Neural progenitor cell (in vitro differentiated cells): ENCODE data around the gene LHCGR. TPM values are rescaled to one million over a fixed set of nuclear protein-coding genes. Genes with fewer than 3 reads are reported as not detected.

Experiments used
- DNase-seq: peaks from one replicate; pipeline ENCODE4 v3.0.0-alpha.2; 2016; ENCODE audit warnings: low spot score
- H2AFZ ChIP-seq: fragments of 200-600 bp; sonication (generic); replicated peaks from 2 replicates; pipeline ENCODE4 v1.6.1; 2016; ENCODE audit warnings: antibody characterized with exemption
- H3F3A ChIP-seq: fragments of 200-600 bp; sonication (generic); 2 replicates; pipeline ENCODE4 v1.6.1; 2016; ENCODE audit warnings: antibody characterized with exemption, low read depth
- H3K27ac ChIP-seq: fragments of 200-600 bp; sonication (generic); 2 replicates; pipeline ENCODE4 v1.5.1; 2016; ENCODE audit warnings: mild to moderate bottlenecking
- H3K27me3 ChIP-seq: fragments of 200-600 bp; sonication (generic); 2 replicates; pipeline ENCODE4 v1.6.1; 2016; ENCODE audit warnings: mild to moderate bottlenecking, moderate library complexity
- H3K36me3 ChIP-seq: fragments of 200-600 bp; sonication (generic); 2 replicates; pipeline ENCODE4 v1.5.1; 2016
- H3K4me1 ChIP-seq: fragments of 200-600 bp; sonication (generic); 2 replicates; pipeline ENCODE4 v1.6.1; 2016; ENCODE audit warnings: mixed run types
- H3K4me2 ChIP-seq: fragments of 200-600 bp; sonication (generic); 2 replicates; pipeline ENCODE4 v1.6.1; 2016
- H3K4me3 ChIP-seq: fragments of 200-600 bp; sonication (generic); 2 replicates; pipeline ENCODE4 v1.5.1; 2016
- H3K79me2 ChIP-seq: fragments of 200-600 bp; sonication (generic); 2 replicates; pipeline ENCODE4 v1.6.1; 2016; ENCODE audit warnings: low read depth
- H3K9ac ChIP-seq: fragments of 200-600 bp; sonication (generic); 2 replicates; pipeline ENCODE4 v1.6.1; 2016
- H3K9me3 ChIP-seq: fragments of 200-600 bp; sonication (generic); 2 replicates; pipeline ENCODE4 v1.5.1; 2016; ENCODE audit warnings: low read depth
- H4K20me1 ChIP-seq: fragments of 200-600 bp; sonication (generic); 2 replicates; pipeline ENCODE4 v1.6.1; 2016; ENCODE audit warnings: low read depth
- H3K27ac Mint-ChIP-seq: 3 replicates; pipeline ENCODE4 v1.8.0; 2021; ENCODE audit warnings: mixed read lengths
- H3K27me3 Mint-ChIP-seq: 2 replicates; pipeline ENCODE4 v1.8.0; 2022; ENCODE audit warnings: low read depth, mild to moderate bottlenecking, inconsistent platforms, moderate library complexity, mixed read lengths; ENCODE audit not compliant: insufficient read depth
- H3K36me3 Mint-ChIP-seq: 3 replicates; pipeline ENCODE4 v1.8.0; 2021; ENCODE audit warnings: mixed read lengths
- H3K4me1 Mint-ChIP-seq: 3 replicates; pipeline ENCODE4 v1.8.0; 2021; ENCODE audit warnings: mixed read lengths
- H3K4me3 Mint-ChIP-seq: 3 replicates; pipeline ENCODE4 v1.8.0; 2021; ENCODE audit warnings: mild to moderate bottlenecking, moderate library complexity, mixed read lengths
- H3K9me3 Mint-ChIP-seq: 3 replicates; pipeline ENCODE4 v1.8.0; 2020; ENCODE audit warnings: mixed read lengths
- EZH2 ChIP-seq: fragments of 200-600 bp; sonication (generic); IDR thresholded peaks from 2 replicates; pipeline ENCODE4 v1.6.1; 2017; ENCODE audit warnings: antibody characterized with exemption, mild to moderate bottlenecking, moderate library complexity
- EZH2phosphoT487 ChIP-seq: fragments of 200-600 bp; sonication (generic); IDR thresholded peaks from 2 replicates; pipeline ENCODE4 v1.6.1; 2017; ENCODE audit warnings: antibody characterized with exemption
- total RNA-seq: library from RNA; depleted of rRNA; stranded (reverse); fragments of >200 nt; gene quantifications from 2 replicates; pipeline ENCODE4 v1.2.3, GENCODE V29; 2015; ENCODE audit warnings: low replicate concordance
- TF ChIP-seq, protein P1 (sequence below): fragments of 200-600 bp; sonication (generic); IDR thresholded peaks from 2 replicates; pipeline ENCODE4 v1.5.1; 2017; ENCODE audit warnings: antibody characterized with exemption, mild to moderate bottlenecking

The LHCGR gene
- total RNA-seq, 1 donor from 2014 or later = not detected

DNA sequence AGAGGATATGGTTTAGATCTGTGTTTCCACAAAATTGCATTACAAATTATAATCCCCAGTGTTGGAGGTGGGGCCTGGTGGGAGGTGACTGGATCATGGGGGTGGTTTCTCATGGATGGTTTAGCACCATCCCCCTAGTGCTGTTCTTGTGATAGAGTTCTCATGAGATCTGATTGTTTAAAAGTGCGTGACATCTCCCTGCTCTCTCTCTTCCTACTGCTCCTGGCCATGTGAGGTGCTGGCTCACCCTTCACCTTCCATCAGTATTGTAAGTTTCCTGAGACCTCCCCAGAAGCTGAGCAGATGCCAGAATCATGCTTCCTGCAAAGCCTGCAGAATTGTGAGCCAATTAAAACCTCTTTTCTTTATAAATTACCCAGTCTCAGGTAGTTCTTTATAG lies 33.1 kb downstream of the LHCGR start:
- Histone ChIP-seq H3K9ac (no peak overlapping the region), H3K27me3 (no peaks in the 10 kb centered on the region), H4K20me1 (no peaks in the 10 kb centered on the region), H3K4me1 (peaks cover 26% of the 10 kb centered on the region), H3F3A (peaks cover 22% of the 10 kb centered on the region), H2AFZ (no peak overlapping the region), H3K9me3 (no peaks in the 10 kb centered on the region), H3K36me3 (no peaks in the 10 kb centered on the region), H3K79me2 (no peaks in the 10 kb centered on the region), H3K4me2 (no peak overlapping the region), H3K27ac (no peak overlapping the region), H3K4me3 (no peak overlapping the region)
- H3K27ac Mint-ChIP-seq = no peak overlapping the region
- H3K36me3 Mint-ChIP-seq = peaks cover 3% of the 10 kb centered on the region
- peaks cover 35% of the 10 kb centered on the region for H3K4me1 Mint-ChIP-seq
- H3K4me3 Mint-ChIP-seq = no peak overlapping the region
- peaks cover 3% of the 10 kb centered on the region for H3K9me3 Mint-ChIP-seq
- no peaks in the 10 kb centered on the region for H3K27me3 Mint-ChIP-seq
- DNase-seq = no peak
- TF ChIP-seq EZH2phosphoT487 (no peak), EZH2 (no peak)
- TF ChIP-seq, protein P1, sequence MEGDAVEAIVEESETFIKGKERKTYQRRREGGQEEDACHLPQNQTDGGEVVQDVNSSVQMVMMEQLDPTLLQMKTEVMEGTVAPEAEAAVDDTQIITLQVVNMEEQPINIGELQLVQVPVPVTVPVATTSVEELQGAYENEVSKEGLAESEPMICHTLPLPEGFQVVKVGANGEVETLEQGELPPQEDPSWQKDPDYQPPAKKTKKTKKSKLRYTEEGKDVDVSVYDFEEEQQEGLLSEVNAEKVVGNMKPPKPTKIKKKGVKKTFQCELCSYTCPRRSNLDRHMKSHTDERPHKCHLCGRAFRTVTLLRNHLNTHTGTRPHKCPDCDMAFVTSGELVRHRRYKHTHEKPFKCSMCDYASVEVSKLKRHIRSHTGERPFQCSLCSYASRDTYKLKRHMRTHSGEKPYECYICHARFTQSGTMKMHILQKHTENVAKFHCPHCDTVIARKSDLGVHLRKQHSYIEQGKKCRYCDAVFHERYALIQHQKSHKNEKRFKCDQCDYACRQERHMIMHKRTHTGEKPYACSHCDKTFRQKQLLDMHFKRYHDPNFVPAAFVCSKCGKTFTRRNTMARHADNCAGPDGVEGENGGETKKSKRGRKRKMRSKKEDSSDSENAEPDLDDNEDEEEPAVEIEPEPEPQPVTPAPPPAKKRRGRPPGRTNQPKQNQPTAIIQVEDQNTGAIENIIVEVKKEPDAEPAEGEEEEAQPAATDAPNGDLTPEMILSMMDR = no peak

DNA sequence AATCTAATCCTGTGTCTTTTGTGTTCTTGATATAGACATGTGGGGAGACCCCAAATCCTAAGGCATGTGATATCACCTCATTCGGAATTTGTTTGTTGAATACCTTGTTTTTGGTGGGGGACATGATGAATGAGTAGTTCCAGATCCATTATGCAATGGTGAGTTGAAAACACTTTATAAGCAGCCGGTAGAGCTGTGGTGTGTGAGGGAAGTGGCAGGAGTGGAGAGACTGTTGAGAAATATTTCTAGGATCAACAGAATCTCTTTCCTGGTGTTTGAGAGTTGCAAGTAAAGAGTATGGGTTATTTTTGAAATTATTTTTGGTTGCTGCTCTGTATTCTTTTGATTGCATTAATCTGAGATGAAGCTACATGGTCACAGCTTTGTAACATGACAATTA lies 34.4 kb downstream of the LHCGR start:
- peaks cover 38% of the 10 kb centered on the region for H3K4me1 Mint-ChIP-seq
- H3K27me3 ChIP-seq = no peaks in the 10 kb centered on the region

DNA sequence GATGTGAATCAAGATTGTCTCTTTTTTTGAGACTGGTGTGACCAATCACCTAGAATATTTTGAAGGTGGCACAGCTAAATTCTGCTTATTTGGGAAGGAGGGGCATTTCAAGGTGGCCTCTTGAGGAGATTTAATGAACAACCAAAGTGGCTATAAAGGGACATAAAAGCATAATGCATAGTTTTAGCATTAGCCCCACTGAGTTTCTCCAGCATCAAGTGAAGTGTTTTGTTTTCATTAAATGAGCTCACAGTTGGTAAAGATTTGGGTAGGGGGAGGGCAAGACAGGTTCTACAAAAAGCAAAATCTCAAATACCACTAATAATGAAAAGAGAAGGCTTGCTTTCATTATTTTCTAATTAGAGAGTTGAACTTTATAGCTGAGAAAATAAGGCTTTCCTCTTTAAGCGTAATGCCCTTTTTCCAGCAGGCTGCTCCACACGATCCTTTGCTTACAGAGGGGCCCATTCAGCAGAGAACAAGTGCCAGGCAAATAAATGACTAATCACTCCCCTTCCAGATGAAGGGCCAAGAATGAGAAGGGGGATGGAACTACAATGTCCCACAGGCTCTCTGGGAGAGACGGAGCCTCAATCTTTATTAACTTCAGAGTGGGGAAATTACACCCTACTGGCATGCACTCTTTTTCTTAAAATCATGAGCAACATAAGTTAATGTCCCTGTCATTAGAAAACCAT lies 35.9 kb downstream of the LHCGR start:
- H3K9ac ChIP-seq = no peak overlapping the region
- Mint-ChIP-seq H3K27ac (peak overlapping the region; percentile 13), H3K36me3 (peaks cover 3% of the 10 kb centered on the region), H3K27me3 (no peaks in the 10 kb centered on the region), H3K4me3 (no peak overlapping the region), H3K4me1 (peaks cover 45% of the 10 kb centered on the region), H3K9me3 (peaks cover 3% of the 10 kb centered on the region)
- H3K79me2 ChIP-seq = no peaks in the 10 kb centered on the region
- no peaks in the 10 kb centered on the region for H3K36me3 ChIP-seq
- no peak overlapping the region for H3K4me3 ChIP-seq
- H3K4me2 ChIP-seq = peak overlapping the region; percentile 57
- H3K9me3 ChIP-seq = no peaks in the 10 kb centered on the region
- no peaks in the 10 kb centered on the region for H4K20me1 ChIP-seq
- H3K27me3 ChIP-seq = no peaks in the 10 kb centered on the region
- H3K4me1 ChIP-seq = peaks cover 35% of the 10 kb centered on the region
- DNase-seq = peak; percentile 67
- H3K27ac ChIP-seq = no peak overlapping the region
- TF ChIP-seq EZH2phosphoT487 (no peak), EZH2 (no peak)
- TF ChIP-seq, protein P1 = no peak
- peaks cover 22% of the 10 kb centered on the region for H3F3A ChIP-seq
- H2AFZ ChIP-seq = no peak overlapping the region

More for the DNA sequence above, 34.4 kb downstream of the LHCGR start:
- Histone ChIP-seq H2AFZ (no peak overlapping the region), H3K27ac (no peak overlapping the region), H3K36me3 (no peaks in the 10 kb centered on the region), H3K9me3 (no peaks in the 10 kb centered on the region), H3K79me2 (no peaks in the 10 kb centered on the region), H3K4me1 (peaks cover 29% of the 10 kb centered on the region), H3K4me3 (no peak overlapping the region), H3K9ac (no peak overlapping the region), H3F3A (peaks cover 22% of the 10 kb centered on the region), H4K20me1 (no peaks in the 10 kb centered on the region), H3K4me2 (no peak overlapping the region)
- H3K27ac Mint-ChIP-seq = no peak overlapping the region
- no peaks in the 10 kb centered on the region for H3K27me3 Mint-ChIP-seq
- no peak for DNase-seq
- peaks cover 3% of the 10 kb centered on the region for H3K9me3 Mint-ChIP-seq
- H3K36me3 Mint-ChIP-seq = peaks cover 3% of the 10 kb centered on the region
- TF ChIP-seq EZH2phosphoT487 = no peak
- no peak for TF ChIP-seq EZH2
- TF ChIP-seq, protein P1 = no peak
- H3K4me3 Mint-ChIP-seq = no peak overlapping the region
